Mononuclear cell (primary cell): Measurements from ENCODE around the gene ARMH3. TPM values are rescaled to one million over a fixed set of nuclear protein-coding genes. Genes with fewer than 3 reads are reported as not detected.
A peak's percentile ranks its signal among the peaks of the same experiment; 100 is the strongest.
"Not testable (repeated sequence)": the region's sequence is repeated elsewhere in the genome, so short reads cannot be mapped to it uniquely, and the experiment has no call there.

Experiments
- H3K27me3 ChIP-seq: 2 replicates; pipeline ENCODE4 v1.6.0; 2011; ENCODE audit warnings: low read length, control low read depth; ENCODE audit not compliant: insufficient read depth
- H3K4me1 ChIP-seq: 2 replicates; pipeline ENCODE4 v1.5.1; 2011; ENCODE audit warnings: mild to moderate bottlenecking, low read length, control low read depth; ENCODE audit not compliant: insufficient read depth
- H3K4me3 ChIP-seq: 2 replicates; pipeline ENCODE4 v1.5.1; 2011; ENCODE audit warnings: mild to moderate bottlenecking, low read length, moderate library complexity
- H3K9me3 ChIP-seq: 2 replicates; pipeline ENCODE4 v1.5.1; 2011; ENCODE audit warnings: low read depth, mild to moderate bottlenecking, control low read depth, low read length
- total RNA-seq: library from RNA; depleted of rRNA; stranded (reverse); fragments of >200 nt; gene quantifications from one replicate; pipeline ENCODE4 v1.2.3, GENCODE V29; 2012

Gene ARMH3
- total RNA-seq, 1 donor, result 10.4 TPM

- Histone ChIP-seq H3K4me1 (peaks cover 49% of the 10 kb centered on the region), H3K9me3 (no peaks in the 10 kb centered on the region), H3K4me3 (peak overlapping the region; percentile 89), H3K27me3 (no peaks in the 10 kb centered on the region)
These were observed 9.8 kb upstream of the ARMH3 start for GRCh38 chr10:102065561-102066398.

GRCh38 chr10:102064868-102065560 is 9.0 kb upstream of the ARMH3 start, which contains the start of gene HPS6:
Gene HPS6, plus strand, starts transcription at chr10:102065349. Its CDS starts 126 bp downstream, at chr10:102065475.
- Histone ChIP-seq H3K4me1 (peaks cover 49% of the 10 kb centered on the region), H3K27me3 (no peaks in the 10 kb centered on the region), H3K4me3 (peak within 1 kb of the TSS; percentile 89), H3K9me3 (no peaks in the 10 kb centered on the region)

GRCh38 chr10:102064503-102064867 is 8.5 kb upstream of the ARMH3 start:
- Histone ChIP-seq H3K4me1 (peaks cover 47% of the 10 kb centered on the region), H3K9me3 (no peaks in the 10 kb centered on the region), H3K27me3 (no peaks in the 10 kb centered on the region), H3K4me3 (peak overlapping the region; percentile 89)

GRCh38 chr10:102059987-102060386 is 4.0 kb upstream of the ARMH3 start:
- Histone ChIP-seq H3K4me3 (no peak overlapping the region), H3K4me1 (peaks cover 18% of the 10 kb centered on the region), H3K27me3 (no peaks in the 10 kb centered on the region), H3K9me3 (no peaks in the 10 kb centered on the region)

GRCh38 chr10:102054881-102055646 is 909 bp downstream of the ARMH3 start:
- not testable (repeated sequence) for H3K9me3 ChIP-seq

GRCh38 chr10:102046095-102046494 is 9.9 kb downstream of the ARMH3 start:
- H3K4me3 ChIP-seq, result no peak overlapping the region
- no peaks in the 10 kb centered on the region for H3K9me3 ChIP-seq
- H3K27me3 ChIP-seq, result no peaks in the 10 kb centered on the region
- H3K4me1 ChIP-seq, result peaks cover 31% of the 10 kb centered on the region

More at GRCh38 chr10:102054881-102055646, 909 bp downstream of the ARMH3 start:
- peak overlapping the region; percentile 73 for H3K4me3 ChIP-seq
- not testable (repeated sequence) for H3K27me3 ChIP-seq
- H3K4me1 ChIP-seq, result peaks cover 50% of the 10 kb centered on the region

- Histone ChIP-seq H3K4me1 (peaks cover 29% of the 10 kb centered on the region), H3K4me3 (no peak overlapping the region), H3K9me3 (no peaks in the 10 kb centered on the region), H3K27me3 (no peaks in the 10 kb centered on the region)
These were observed 10.7 kb downstream of the ARMH3 start for GRCh38 chr10:102045292-102045691.

- H3K4me1 ChIP-seq, result peaks cover 25% of the 10 kb centered on the region
- no peak overlapping the region for H3K4me3 ChIP-seq
- H3K9me3 ChIP-seq, result no peaks in the 10 kb centered on the region
- H3K27me3 ChIP-seq, result no peaks in the 10 kb centered on the region
These were observed 15.5 kb downstream of the ARMH3 start for GRCh38 chr10:102040305-102041050.

- Histone ChIP-seq H3K27me3 (no peaks in the 10 kb centered on the region), H3K4me1 (peaks cover 6% of the 10 kb centered on the region), H3K9me3 (no peaks in the 10 kb centered on the region), H3K4me3 (no peak overlapping the region)
These were observed 17.6 kb downstream of the ARMH3 start for GRCh38 chr10:102038410-102038809.

GRCh38 chr10:102035807-102036206 is 20.2 kb downstream of the ARMH3 start:
- not testable (repeated sequence) for H3K9me3 ChIP-seq, H3K4me3 ChIP-seq, H3K27me3 ChIP-seq, H3K4me1 ChIP-seq

- no peaks in the 10 kb centered on the region for H3K9me3 ChIP-seq
- H3K4me3 ChIP-seq, result no peak overlapping the region
- H3K4me1 ChIP-seq, result no peaks in the 10 kb centered on the region
- no peaks in the 10 kb centered on the region for H3K27me3 ChIP-seq
These were observed 22.2 kb downstream of the ARMH3 start for GRCh38 chr10:102033787-102034186.

- H3K27me3 ChIP-seq, result no peaks in the 10 kb centered on the region
- H3K4me3 ChIP-seq, result no peak overlapping the region
- no peaks in the 10 kb centered on the region for H3K9me3 ChIP-seq
- H3K4me1 ChIP-seq, result peaks cover 22% of the 10 kb centered on the region
These were observed 28.7 kb downstream of the ARMH3 start for GRCh38 chr10:102027261-102027660.

- H3K4me1 ChIP-seq, result peaks cover 22% of the 10 kb centered on the region
- H3K4me3 ChIP-seq, result no peak overlapping the region
- H3K9me3 ChIP-seq, result no peaks in the 10 kb centered on the region
- no peaks in the 10 kb centered on the region for H3K27me3 ChIP-seq
These were observed 31.2 kb downstream of the ARMH3 start for GRCh38 chr10:102024799-102025198.

- Histone ChIP-seq H3K27me3 (no peaks in the 10 kb centered on the region), H3K4me3 (no peak overlapping the region), H3K9me3 (no peaks in the 10 kb centered on the region), H3K4me1 (peaks cover 20% of the 10 kb centered on the region)
These were observed 35.0 kb downstream of the ARMH3 start for GRCh38 chr10:102020938-102021337.
